Psoas muscle (tissue), 8 donors: ENCODE data around the gene GPR137. TPM values are rescaled to one million over a fixed set of nuclear protein-coding genes. Genes with fewer than 3 reads are reported as not detected.

Experiments
- ATAC-seq, 4 donors: fragments of 200-7000 bp; cut with Tn5 transposase; one replicate each; pipeline ENCODE4 v1.9.1; 2020; ENCODE audit warnings: moderate library complexity in 3 of 4, mild to moderate bottlenecking in 2 of 4
- DNase-seq, 2 donors: peaks; one replicate each; pipeline ENCODE4 v3.0.0-alpha.2; 2020
- H3K27ac ChIP-seq: fragments of 200-600 bp; one replicate; pipeline ENCODE4 v1.8.0; 2022
- H3K27me3 ChIP-seq, 3 donors: fragments of 200-600 bp in 1 of 3; one replicate each; pipeline versions ENCODE4 v1.6.1 to v1.8.0; 2013 to 2022; ENCODE audit warnings: low read length in 2 of 3, mild to moderate bottlenecking in 2 of 3, moderate library complexity in 1 of 3; ENCODE audit not compliant: insufficient read depth in 3 of 3
- H3K36me3 ChIP-seq, 2 donors: fragments of 200-600 bp in 1 of 2; one replicate each; pipeline versions ENCODE4 v1.6.1 to v1.8.0; 2013 to 2022; ENCODE audit warnings: low read depth in 1 of 2, mild to moderate bottlenecking in 1 of 2, moderate library complexity in 1 of 2; ENCODE audit not compliant: insufficient read depth in 1 of 2
- H3K4me1 ChIP-seq: fragments of 200-600 bp; one replicate; pipeline ENCODE4 v1.8.0; 2022
- H3K4me3 ChIP-seq: fragments of 200-600 bp; one replicate; pipeline ENCODE4 v1.8.0; 2022; ENCODE audit warnings: mild to moderate bottlenecking
- H3K9me3 ChIP-seq: fragments of 200-600 bp; one replicate; pipeline ENCODE4 v1.8.0; 2022
- WGBS, 3 donors: extraction: QIAGEN DNeasy Blood & Tissue Kit; methylation state at CpG; one replicate each; pipeline versions ENCODE4 v1.1.6 to v1.1.7; 2013; 5-methylcytosine and 5-hydroxymethylcytosine counted together
- intact Hi-C, 2 donors: fragments of 100-400 bp; cut with DNase I; formaldehyde crosslinking; loops; one replicate each; pipeline versions ENCODE4 v1.11.0 to v1.14.2; 2022
- polyA plus RNA-seq, 3 donors: library from polyadenylated mRNA; stranded (reverse); fragments of 200-250 nt; gene quantifications; one replicate each; pipeline ENCODE4 v1.2.3, GENCODE V29; 2013
- total RNA-seq, 4 donors: library from RNA; stranded (reverse); fragmentation: NEBNext Ultra II Directional in 2 of 4; extraction: Animal tissue kit (Norgen Biotek cat#: 25700) in 2 of 4; gene quantifications; one replicate each; pipeline versions ENCODE4 v1.2.1 to v1.2.4, GENCODE V29; 2021 to 2023
- TF ChIP-seq, protein P1 (sequence below): fragments of 200-600 bp; IDR thresholded peaks from one replicate; pipeline ENCODE4 v1.8.0; 2022; ENCODE audit warnings: antibody characterized with exemption
- donor health status: healthy with polysubstance abuse.
- donor health status: DM: no; HTN: no; CAD: no; lungs with moderate emphysema.
- donor health status: Bipolar disorder and iron deficiency.
- donor health status: healthy.
- donor health status: DM: yes; HTN: yes; CAD: no.
- donor health status: DM: no; HTN: no; CAD: no.
- donor health status: DM: no; HTN: no; CAD: no.
- donor health status: DM: yes; HTN: yes; CAD: no.

The GPR137 gene
- total and polyA plus RNA-seq, 7 donors, result 13.8 to 49.9 (median 17.7) TPM

DNA sequence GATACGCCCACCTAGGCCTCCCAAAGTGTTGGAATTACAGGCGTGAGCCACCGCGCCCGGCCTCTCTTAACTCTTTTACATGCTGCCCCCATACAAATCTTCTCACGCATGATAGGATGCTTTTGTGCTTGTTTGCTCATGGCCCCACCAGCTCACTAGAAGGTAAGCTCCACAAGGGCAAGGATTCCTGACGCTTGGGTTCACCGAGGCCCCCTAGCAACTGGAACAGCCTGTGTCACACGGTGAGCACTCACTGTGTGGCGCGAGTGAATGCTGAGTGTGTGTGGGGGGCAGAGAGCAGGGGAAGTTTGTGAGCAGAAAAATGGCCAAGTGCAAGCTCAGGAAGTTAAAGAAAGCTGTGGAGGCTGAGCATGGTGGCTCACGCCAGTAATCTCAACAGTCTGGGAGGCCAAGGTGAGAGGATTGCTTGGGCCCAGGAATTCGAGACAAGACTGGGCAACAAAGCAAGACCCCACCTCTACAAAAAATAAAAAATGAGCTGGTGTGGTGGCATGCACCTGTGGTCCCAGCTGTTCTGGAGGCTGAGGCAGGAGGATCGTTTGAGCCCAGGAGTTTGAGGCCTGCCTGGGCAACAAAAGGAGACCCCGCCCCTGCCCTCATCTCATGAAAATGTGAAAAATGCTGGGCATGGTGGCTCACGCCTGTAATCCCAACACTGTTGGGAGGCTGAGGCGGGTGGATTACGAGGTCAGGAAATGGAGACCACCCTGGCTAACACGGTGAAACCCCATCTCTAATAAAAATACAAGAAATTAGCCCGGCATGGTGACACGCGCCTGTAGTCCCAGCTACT lies 3.5 kb upstream of the GPR137 start:
- intact Hi-C loops, result no loop called here
- DNase-seq (no peak), ATAC-seq (no peak)
- Histone ChIP-seq H3K27ac (no peak overlapping the region), H3K9me3 (no peaks in the 10 kb centered on the region), H3K36me3 (peaks cover 0 to 40% of the 10 kb centered on the region in 2 donors), H3K27me3 (no peaks in the 10 kb centered on the region), H3K4me3 (no peak overlapping the region), H3K4me1 (peaks cover 23% of the 10 kb centered on the region)
- TF ChIP-seq, protein P1, sequence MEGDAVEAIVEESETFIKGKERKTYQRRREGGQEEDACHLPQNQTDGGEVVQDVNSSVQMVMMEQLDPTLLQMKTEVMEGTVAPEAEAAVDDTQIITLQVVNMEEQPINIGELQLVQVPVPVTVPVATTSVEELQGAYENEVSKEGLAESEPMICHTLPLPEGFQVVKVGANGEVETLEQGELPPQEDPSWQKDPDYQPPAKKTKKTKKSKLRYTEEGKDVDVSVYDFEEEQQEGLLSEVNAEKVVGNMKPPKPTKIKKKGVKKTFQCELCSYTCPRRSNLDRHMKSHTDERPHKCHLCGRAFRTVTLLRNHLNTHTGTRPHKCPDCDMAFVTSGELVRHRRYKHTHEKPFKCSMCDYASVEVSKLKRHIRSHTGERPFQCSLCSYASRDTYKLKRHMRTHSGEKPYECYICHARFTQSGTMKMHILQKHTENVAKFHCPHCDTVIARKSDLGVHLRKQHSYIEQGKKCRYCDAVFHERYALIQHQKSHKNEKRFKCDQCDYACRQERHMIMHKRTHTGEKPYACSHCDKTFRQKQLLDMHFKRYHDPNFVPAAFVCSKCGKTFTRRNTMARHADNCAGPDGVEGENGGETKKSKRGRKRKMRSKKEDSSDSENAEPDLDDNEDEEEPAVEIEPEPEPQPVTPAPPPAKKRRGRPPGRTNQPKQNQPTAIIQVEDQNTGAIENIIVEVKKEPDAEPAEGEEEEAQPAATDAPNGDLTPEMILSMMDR, result no peak
- WGBS, 3 donors, result 94% methylated on average over 22 of the region's 22 CpGs

DNA sequence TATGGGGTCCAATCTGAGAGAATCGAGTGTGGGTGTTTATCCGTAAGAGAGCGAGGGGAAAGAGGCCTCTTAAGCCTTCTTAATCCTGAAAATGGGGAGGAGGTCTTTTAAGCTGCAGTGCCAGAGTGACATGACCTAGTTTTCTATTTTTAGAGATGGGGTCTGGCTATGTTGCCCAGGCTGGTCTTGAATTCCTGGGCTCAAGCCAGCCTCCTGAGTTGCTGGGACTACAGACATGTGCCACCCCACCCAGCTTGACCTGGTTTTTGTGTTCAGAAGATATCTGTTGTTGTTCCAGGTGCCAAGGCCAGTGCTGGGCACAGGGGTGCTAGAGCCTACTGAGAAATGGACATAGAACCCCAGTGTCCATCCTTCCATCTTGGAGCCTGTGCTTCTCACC lies 2.6 kb upstream of the GPR137 start:
- H3K27me3 ChIP-seq, result no peaks in the 10 kb centered on the region
- H3K27ac ChIP-seq, result no peak overlapping the region
- 90 to 94% (median 92%) methylated on average over 3 of the region's 3 CpGs for WGBS, 3 donors
- peaks cover 25% of the 10 kb centered on the region for H3K4me1 ChIP-seq
- ATAC-seq, result no peak
- no peak for DNase-seq
- peaks cover 0 to 31% of the 10 kb centered on the region in 2 donors for H3K36me3 ChIP-seq
- peak overlapping the region; percentile 79 for H3K4me3 ChIP-seq
- intact Hi-C loops, result no loop called here
- TF ChIP-seq, protein P1, result no peak
- no peaks in the 10 kb centered on the region for H3K9me3 ChIP-seq

DNA sequence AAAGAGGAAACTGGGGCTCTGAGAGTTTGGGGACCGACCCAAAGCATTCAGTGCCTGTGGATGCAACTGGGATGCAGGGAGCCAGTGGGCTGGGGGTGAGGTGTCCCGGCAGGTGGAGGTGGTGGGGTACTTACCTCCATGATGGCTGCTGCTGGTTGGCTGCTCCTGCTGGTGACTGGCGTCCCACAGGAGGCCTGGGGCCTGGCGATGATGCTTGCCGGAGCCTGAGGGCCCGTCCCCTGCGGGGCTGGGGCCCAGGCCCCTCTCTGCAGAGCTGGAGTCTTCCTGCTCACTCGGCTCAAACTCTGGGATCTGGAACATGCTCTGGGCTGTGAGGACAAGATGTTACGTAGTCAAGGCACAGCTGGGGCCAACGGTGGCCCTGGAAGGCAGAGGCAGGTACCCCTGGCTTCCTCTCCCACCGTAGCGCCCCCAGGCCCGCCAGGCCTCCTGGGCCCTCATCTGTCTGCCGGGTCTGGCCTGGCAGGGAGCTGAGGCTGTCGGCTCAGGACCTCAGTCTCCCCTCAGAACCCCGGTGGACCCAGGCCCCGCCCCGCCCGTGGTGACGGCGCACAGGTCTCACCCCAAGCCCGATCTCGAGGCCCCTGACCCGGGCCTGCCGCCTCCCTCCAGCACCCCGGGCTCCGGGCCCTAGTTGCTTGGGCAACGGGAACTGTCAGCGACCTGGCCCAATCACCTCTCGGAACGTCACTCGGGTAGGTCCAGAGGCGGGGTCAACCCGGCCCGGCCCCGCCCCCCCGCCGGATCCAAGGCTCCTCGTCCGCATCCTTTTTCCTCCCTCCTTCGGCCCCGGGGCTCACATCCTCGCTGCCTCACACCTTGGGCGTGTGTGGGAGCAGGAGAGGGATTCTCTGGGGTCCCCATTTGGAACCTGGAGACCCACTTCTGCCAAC lies 1.3 kb upstream of the GPR137 start, which contains the start of gene BAD:
Gene BAD (minus strand): TSS at position 618 of the 914 bp plus-strand sequence. CDS start 297 bp downstream, at position 321.
- H3K9me3 ChIP-seq, result no peaks in the 10 kb centered on the region
- H3K27me3 ChIP-seq, result no peaks in the 10 kb centered on the region
- H3K27ac ChIP-seq, result peak within 1 kb of the TSS; percentile 93
- TF ChIP-seq, protein P1, result no peak
- peak; percentile 95 to 97 for DNase-seq
- WGBS, 3 donors, result 2 to 3% (median 3%) methylated on average over 41 to 44 of the region's 44 CpGs
- H3K4me1 ChIP-seq, result peaks cover 25% of the 10 kb centered on the region
- H3K4me3 ChIP-seq, result peak within 1 kb of the TSS; percentile 79
- peaks cover 0 to 19% of the 10 kb centered on the region in 2 donors for H3K36me3 ChIP-seq
- intact Hi-C loops, result loop anchor here (2.0 kb wide), 2 partner anchors 14 to 58 kb away; no protein-coding TSS in a partner anchor
- ATAC-seq, result peak; percentile 87 to 93 (median 91)

DNA sequence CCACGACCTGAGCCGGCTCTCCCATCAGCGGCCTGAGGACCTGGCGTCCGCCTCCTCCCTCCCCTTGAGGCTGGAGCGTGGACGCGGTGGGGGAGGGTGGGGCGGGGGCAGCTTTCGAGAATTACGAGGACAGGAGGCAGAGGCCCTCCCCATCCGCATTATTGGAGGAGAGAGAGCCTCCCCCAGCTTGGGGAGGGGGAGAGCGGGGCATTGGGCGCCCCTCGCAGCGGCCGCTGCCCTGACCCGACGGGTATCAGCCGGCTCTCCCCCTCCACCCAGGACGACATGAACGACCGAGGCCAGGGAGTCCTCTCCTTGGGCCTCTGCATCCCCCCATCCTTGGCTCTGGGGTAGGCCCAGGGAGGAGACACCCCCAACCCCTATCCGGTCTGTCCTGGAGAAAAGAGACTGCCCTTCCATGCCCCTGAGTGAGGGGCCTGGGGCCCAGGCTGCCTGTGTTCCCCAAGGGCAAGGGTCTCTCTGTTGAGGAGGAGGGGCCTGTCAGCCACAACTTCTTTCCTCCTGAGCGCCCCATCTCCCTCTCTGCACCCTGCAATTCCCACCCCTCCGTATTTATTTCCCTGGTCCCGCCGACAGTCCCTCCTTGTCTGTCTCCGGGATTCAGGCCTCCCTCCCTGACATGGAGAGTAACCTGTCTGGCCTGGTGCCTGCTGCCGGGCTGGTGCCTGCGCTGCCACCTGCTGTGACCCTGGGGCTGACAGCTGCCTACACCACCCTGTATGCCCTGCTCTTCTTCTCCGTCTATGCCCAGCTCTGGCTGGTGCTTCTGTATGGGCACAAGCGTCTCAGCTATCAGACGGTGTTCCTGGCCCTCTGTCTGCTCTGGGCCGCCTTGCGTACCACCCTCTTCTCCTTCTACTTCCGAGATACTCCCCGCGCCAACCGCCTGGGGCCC lies 495 bp downstream of the GPR137 start:
- 18 to 37% (median 27%) methylated on average over 23 to 40 of the region's 40 CpGs for WGBS, 3 donors
- intact Hi-C loops, result loop anchor here (2.0 kb wide), 2 partner anchors 15 to 57 kb away; no protein-coding TSS in a partner anchor
- DNase-seq (peak in 1 of 2 donors; percentile 69), ATAC-seq (peak in 3 of 4 donors; percentile 20 to 61 (median 29))
- peaks cover 0 to 7% (median 0%) of the 10 kb centered on the region in 3 donors for H3K27me3 ChIP-seq
- H3K36me3 ChIP-seq, result peaks cover 0 to 18% of the 10 kb centered on the region in 2 donors
- H3K9me3 ChIP-seq, result no peaks in the 10 kb centered on the region
- peak overlapping the region; percentile 93 for H3K27ac ChIP-seq
- TF ChIP-seq, protein P1, result no peak
- H3K4me3 ChIP-seq, result peak overlapping the region; percentile 79
- peaks cover 25% of the 10 kb centered on the region for H3K4me1 ChIP-seq
